ENCODE measurements around the gene UBTD2. TPM values are rescaled to one million over a fixed set of nuclear protein-coding genes. Genes with fewer than 3 reads are reported as not detected.

The UBTD2 gene
- total and polyA plus RNA-seq, 2 of the 4 experiments (the other 2 are of a cell fraction) = 11.2 to 20.6 TPM

DNA sequence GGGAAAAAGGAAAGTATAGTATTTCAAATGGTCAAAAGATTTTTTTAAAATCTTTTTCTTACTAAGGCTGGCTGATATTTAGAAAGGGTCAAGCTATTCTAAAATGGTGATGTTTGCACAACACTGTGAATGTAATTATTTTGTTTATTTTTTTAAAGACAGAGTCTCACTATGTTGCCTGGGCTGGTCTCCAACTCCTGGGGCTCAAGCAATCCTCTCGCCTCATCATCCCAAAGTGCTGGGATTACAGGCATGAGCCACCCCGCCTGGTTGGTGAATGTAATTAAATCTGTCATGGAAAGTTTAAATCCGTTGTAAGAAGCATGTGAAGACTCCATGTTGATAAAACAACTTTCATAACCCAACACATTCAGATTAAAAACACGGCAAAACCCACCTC is 2.6 kb downstream of the UBTD2 start:
- H3K23ac ChIP-seq (ENCODE audit: low read depth, low read length) = peak overlapping the region; percentile 44; the same call in 1 of the 2 replicates
- no peak overlapping the region for H2BK120ac ChIP-seq (ENCODE audit: low read depth, low read length)
- H3K9ac ChIP-seq (ENCODE audit: low read depth, low read length) = no peak overlapping the region
- H2BK5ac ChIP-seq (ENCODE audit: low read depth, low read length, poor library complexity, severe bottlenecking) = no peak overlapping the region
- TF ChIP-seq BHLHE40 (IDR thresholded peaks at IDR 0.05; ENCODE audit: low read depth, low read length) (peak; percentile 24; the same call in 1 of the 2 replicates), RCOR1 (IDR thresholded peaks at IDR 0.05; ENCODE audit: insufficient replicate concordance, low read length) (no peak), CEBPB (IDR thresholded peaks at IDR 0.05; ENCODE audit: low read depth, low read length) (peak; percentile 80), MXI1 (IDR thresholded peaks at IDR 0.05; ENCODE audit: borderline replicate concordance, low read depth, low read length) (peak; percentile 62; the same call in 1 of the 2 replicates)
- no peak overlapping the region for H4K91ac ChIP-seq (ENCODE audit: insufficient read depth, low read depth, low read length)
- peaks cover 5% of the 10 kb centered on the region for H3K4me1 ChIP-seq (ENCODE audit: control insufficient read depth, insufficient read depth, low read length)
- H2BK20ac ChIP-seq (ENCODE audit: low read depth, low read length) = no peak overlapping the region
- no peaks in the 10 kb centered on the region for H3K9me3 ChIP-seq (ENCODE audit: control insufficient read depth, insufficient read depth, low read length)
- H3K4ac ChIP-seq (ENCODE audit: low read depth, low read length) = no peak overlapping the region
- dilution Hi-C loops (cut with HindIII; ENCODE audit: low sequenced_read_pairs, unreplicated experiment) (no loop called here), intact Hi-C loops (cut with micrococcal nuclease) (loop anchor here (5.0 kb wide), 3 partner anchors 74 to 659 kb away; no protein-coding TSS in a partner anchor), in situ Hi-C loops (cut with MboI; ENCODE audit: low sequenced_read_pairs) (loop anchor here (10.0 to 25.0 kb wide), 2 partner anchors 176 to 869 kb away; partner anchors contain the start of gene FGF18)
- no peak overlapping the region for H2AK5ac ChIP-seq (ENCODE audit: low read depth, low read length)
- H4K20me1 ChIP-seq (ENCODE audit: insufficient read depth, low read length) = peaks cover 71% of the 10 kb centered on the region
- peak overlapping the region; percentile 68 for H3K4me2 ChIP-seq (ENCODE audit: low read depth, low read length)
- BruUV-seq (replicated peaks) = no TSS peak
- peak; percentile 77 for DNase-seq
- H3K14ac ChIP-seq (replicated peaks; ENCODE audit: low read depth, low read length) = no peak overlapping the region
- H3K27ac ChIP-seq (ENCODE audit: insufficient read depth, low read length) = peak overlapping the region; percentile 18; the same call in 1 of the 2 replicates
- ATAC-seq (ENCODE audit: low read depth) = 0 out of 2 replicates have a peak, but pooled peaks have one; percentile 2
- no peak overlapping the region for H2BK15ac ChIP-seq (ENCODE audit: low read depth, low read length)
- no peaks in the 10 kb centered on the region for H3K27me3 ChIP-seq (ENCODE audit: control insufficient read depth, insufficient read depth, low read length)
- POLR2A ChIA-PET (ENCODE audit: unreplicated experiment) = interaction anchor here (1.4 kb wide), 1 partner anchor 76 kb away, joined by 4 read pairs; no protein-coding TSS in a partner anchor
- H2AK9ac ChIP-seq (replicated peaks; ENCODE audit: low read depth, low read length, poor library complexity) = no peak overlapping the region
- peak overlapping the region in 1 of 2 experiments; percentile 35; a peak in 1 of 4 replicates for H4K8ac ChIP-seq (ENCODE audit: low read depth in 2 of 2, low read length in 2 of 2)
- H4K5ac ChIP-seq (ENCODE audit: low read depth, low read length) = no peak overlapping the region
- no peak overlapping the region for H3K4me3 ChIP-seq (ENCODE audit: insufficient read depth, low read depth, low read length)
- no peaks in the 10 kb centered on the region for H3K36me3 ChIP-seq (ENCODE audit: control insufficient read depth, insufficient read depth, low read length)
- WGBS, 2 experiments (ENCODE audit: extremely low coverage in 2 of 2, insufficient read length in 1 of 2) = no CpG with 5 or more reads among the region's 4 CpGs
- no peak overlapping the region for H3K56ac ChIP-seq (ENCODE audit: extremely low read depth, insufficient read depth, low read length)
- CTCF ChIA-PET = no interaction called here
- peaks cover 15 to 60% of the 10 kb centered on the region in 2 experiments for H3K79me1 ChIP-seq (ENCODE audit: low read depth in 1 of 2, low read length in 2 of 2)
- no peak overlapping the region for H3K18ac ChIP-seq (ENCODE audit: low read depth, low read length)
- peaks cover 14% of the 10 kb centered on the region for H3K9me1 ChIP-seq (ENCODE audit: insufficient read depth, low read length)
- H2AFZ ChIP-seq (replicated peaks; ENCODE audit: low read length, poor library complexity) = no peak overlapping the region
